Activated CD8-positive, alpha-beta memory T cell treated with anti-CD3 and anti-CD28 coated beads, Interleukin-2, amount 50 U/mL, for 48 hours (primary cell): ENCODE results near the gene BRCA2.
"Not testable (repeated sequence)": the region's sequence is repeated elsewhere in the genome, so short reads cannot be mapped to it uniquely, and the experiment has no call there.

Experiments
- DNase-seq: peaks from one replicate; pipeline ENCODE4 v3.0.0-alpha.2; 2020

The BRCA2 gene

GRCh38 chr13:32310134-32310706, 5.1 kb upstream of the BRCA2 start:
- DNase-seq = no peak

- DNase-seq = no peak
Observed at GRCh38 chr13:32311188-32311897, 4.0 kb upstream of the BRCA2 start.

GRCh38 chr13:32314271-32315237, 754 bp upstream of the BRCA2 start:
- DNase-seq = no peak

GRCh38 chr13:32316028-32316339, 676 bp downstream of the BRCA2 start:
- DNase-seq = no peak

- no peak for DNase-seq
Observed at GRCh38 chr13:32316501-32316900, 1.2 kb downstream of the BRCA2 start.

GRCh38 chr13:32317716-32318465, 2.6 kb downstream of the BRCA2 start:
- no peak for DNase-seq

- no peak for DNase-seq
Observed at GRCh38 chr13:32320528-32320927, 5.2 kb downstream of the BRCA2 start.

GRCh38 chr13:32323912-32324311, 8.6 kb downstream of the BRCA2 start:
- DNase-seq = no peak

- no peak for DNase-seq
Observed at GRCh38 chr13:32330441-32330840, 15.1 kb downstream of the BRCA2 start.

- no peak for DNase-seq
Observed at GRCh38 chr13:32334671-32335070, 19.4 kb downstream of the BRCA2 start.

GRCh38 chr13:32340914-32341313, 25.6 kb downstream of the BRCA2 start:
- DNase-seq = no peak

GRCh38 chr13:32347651-32348050, 32.3 kb downstream of the BRCA2 start:
- DNase-seq = no peak

GRCh38 chr13:32350839-32351441, 35.6 kb downstream of the BRCA2 start:
- not testable (repeated sequence) for DNase-seq

GRCh38 chr13:32354040-32354439, 38.7 kb downstream of the BRCA2 start:
- DNase-seq = no peak

- DNase-seq = not testable (repeated sequence)
Observed at GRCh38 chr13:32355935-32356334, 40.6 kb downstream of the BRCA2 start.

- DNase-seq = no peak
Observed at GRCh38 chr13:32362574-32362973, 47.3 kb downstream of the BRCA2 start.

GRCh38 chr13:32370805-32371204, 55.5 kb downstream of the BRCA2 start:
- no peak for DNase-seq

GRCh38 chr13:32376642-32377415, 61.5 kb downstream of the BRCA2 start:
- DNase-seq = no peak

- DNase-seq = no peak
Observed at GRCh38 chr13:32378012-32378411, 62.7 kb downstream of the BRCA2 start.

- no peak for DNase-seq
Observed at GRCh38 chr13:32381539-32381938, 66.2 kb downstream of the BRCA2 start.

- no peak for DNase-seq
Observed at GRCh38 chr13:32383836-32384618, 68.7 kb downstream of the BRCA2 start.
